Measurements from ENCODE around the gene TOM1.
A peak's percentile ranks its signal among the peaks of the same experiment; 100 is the strongest.

Gene TOM1

GRCh38 chr22:35299673-35300499, at the start of gene TOM1:
Gene TOM1 (plus strand): TSS chr22:35299894. CDS start chr22:35299929, 35 bp downstream.
- Mint-ChIP-seq H3K36me3 (peaks cover 3% of the 10 kb centered on the region), H3K27me3 (no peaks in the 10 kb centered on the region), H3K27ac (peak within 1 kb of the TSS; percentile 96), H3K4me1 (peaks cover 44% of the 10 kb centered on the region), H3K4me3 (peak within 1 kb of the TSS; percentile 95), H3K9me3 (no peaks in the 10 kb centered on the region)

- Mint-ChIP-seq H3K4me1 (no peaks in the 10 kb centered on the region), H3K27ac (no peak overlapping the region), H3K4me3 (no peak overlapping the region), H3K9me3 (no peaks in the 10 kb centered on the region), H3K27me3 (peaks cover 2% of the 10 kb centered on the region), H3K36me3 (no peaks in the 10 kb centered on the region)
Measured at GRCh38 chr22:35250156-35250555, 49.5 kb upstream of the TOM1 start.

- Mint-ChIP-seq H3K4me3 (no peak overlapping the region), H3K27me3 (peaks cover 2% of the 10 kb centered on the region), H3K27ac (no peak overlapping the region), H3K9me3 (no peaks in the 10 kb centered on the region), H3K36me3 (no peaks in the 10 kb centered on the region), H3K4me1 (peaks cover 17% of the 10 kb centered on the region)
Measured at GRCh38 chr22:35253946-35254345, 45.7 kb upstream of the TOM1 start.

GRCh38 chr22:35257002-35257320, 42.7 kb upstream of the TOM1 start:
- peak overlapping the region; percentile 94 for H3K27ac Mint-ChIP-seq
- H3K4me3 Mint-ChIP-seq, result peak overlapping the region; percentile 89
- peaks cover 37% of the 10 kb centered on the region for H3K4me1 Mint-ChIP-seq
- no peaks in the 10 kb centered on the region for H3K36me3 Mint-ChIP-seq
- H3K27me3 Mint-ChIP-seq, result no peaks in the 10 kb centered on the region
- no peaks in the 10 kb centered on the region for H3K9me3 Mint-ChIP-seq

- Mint-ChIP-seq H3K4me1 (peaks cover 37% of the 10 kb centered on the region), H3K4me3 (peak within 1 kb of the TSS; percentile 92), H3K36me3 (no peaks in the 10 kb centered on the region), H3K9me3 (no peaks in the 10 kb centered on the region), H3K27ac (peak within 1 kb of the TSS; percentile 94), H3K27me3 (no peaks in the 10 kb centered on the region)
Measured at GRCh38 chr22:35257321-35258190, 42.1 kb upstream of the TOM1 start, which contains the start of gene HMGXB4. Gene HMGXB4 (plus strand): TSS chr22:35257493. CDS start chr22:35262391, 4,898 bp downstream.

GRCh38 chr22:35258191-35258988, 41.3 kb upstream of the TOM1 start:
- Mint-ChIP-seq H3K27me3 (no peaks in the 10 kb centered on the region), H3K27ac (peak overlapping the region; percentile 89), H3K9me3 (no peaks in the 10 kb centered on the region), H3K4me3 (peak overlapping the region; percentile 92), H3K36me3 (peaks cover 2% of the 10 kb centered on the region), H3K4me1 (peaks cover 37% of the 10 kb centered on the region)

- H3K9me3 Mint-ChIP-seq, result no peaks in the 10 kb centered on the region
- peaks cover 22% of the 10 kb centered on the region for H3K36me3 Mint-ChIP-seq
- H3K27ac Mint-ChIP-seq, result peak overlapping the region; percentile 24
- H3K4me1 Mint-ChIP-seq, result peaks cover 22% of the 10 kb centered on the region
- no peak overlapping the region for H3K4me3 Mint-ChIP-seq
- no peaks in the 10 kb centered on the region for H3K27me3 Mint-ChIP-seq
Measured at GRCh38 chr22:35264986-35265385, 34.7 kb upstream of the TOM1 start.

GRCh38 chr22:35266277-35266676, 33.4 kb upstream of the TOM1 start:
- Mint-ChIP-seq H3K27me3 (no peaks in the 10 kb centered on the region), H3K4me3 (no peak overlapping the region), H3K36me3 (peaks cover 22% of the 10 kb centered on the region), H3K27ac (no peak overlapping the region), H3K9me3 (no peaks in the 10 kb centered on the region), H3K4me1 (peaks cover 16% of the 10 kb centered on the region)

GRCh38 chr22:35269630-35270029, 30.1 kb upstream of the TOM1 start:
- Mint-ChIP-seq H3K9me3 (no peaks in the 10 kb centered on the region), H3K27ac (peak overlapping the region; percentile 61), H3K27me3 (no peaks in the 10 kb centered on the region), H3K4me3 (no peak overlapping the region), H3K4me1 (peaks cover 38% of the 10 kb centered on the region), H3K36me3 (peaks cover 22% of the 10 kb centered on the region)

- H3K4me3 Mint-ChIP-seq, result peak overlapping the region; percentile 68
- H3K36me3 Mint-ChIP-seq, result peaks cover 12% of the 10 kb centered on the region
- no peaks in the 10 kb centered on the region for H3K27me3 Mint-ChIP-seq
- H3K4me1 Mint-ChIP-seq, result peaks cover 30% of the 10 kb centered on the region
- H3K27ac Mint-ChIP-seq, result peak overlapping the region; percentile 56
- no peaks in the 10 kb centered on the region for H3K9me3 Mint-ChIP-seq
Measured at GRCh38 chr22:35274154-35274871, 25.4 kb upstream of the TOM1 start.

GRCh38 chr22:35275580-35275979, 24.1 kb upstream of the TOM1 start:
- no peaks in the 10 kb centered on the region for H3K27me3 Mint-ChIP-seq
- no peak overlapping the region for H3K27ac Mint-ChIP-seq
- no peak overlapping the region for H3K4me3 Mint-ChIP-seq
- peaks cover 16% of the 10 kb centered on the region for H3K36me3 Mint-ChIP-seq
- no peaks in the 10 kb centered on the region for H3K9me3 Mint-ChIP-seq
- H3K4me1 Mint-ChIP-seq, result peaks cover 39% of the 10 kb centered on the region

GRCh38 chr22:35276019-35276418, 23.7 kb upstream of the TOM1 start:
- peaks cover 16% of the 10 kb centered on the region for H3K36me3 Mint-ChIP-seq
- no peaks in the 10 kb centered on the region for H3K9me3 Mint-ChIP-seq
- no peak overlapping the region for H3K27ac Mint-ChIP-seq
- H3K4me1 Mint-ChIP-seq, result peaks cover 41% of the 10 kb centered on the region
- no peaks in the 10 kb centered on the region for H3K27me3 Mint-ChIP-seq
- H3K4me3 Mint-ChIP-seq, result no peak overlapping the region

GRCh38 chr22:35288116-35288515, 11.6 kb upstream of the TOM1 start:
- Mint-ChIP-seq H3K4me1 (peaks cover 6% of the 10 kb centered on the region), H3K27me3 (no peaks in the 10 kb centered on the region), H3K9me3 (no peaks in the 10 kb centered on the region), H3K4me3 (no peak overlapping the region), H3K27ac (no peak overlapping the region), H3K36me3 (peaks cover 9% of the 10 kb centered on the region)

GRCh38 chr22:35292786-35293185, 6.9 kb upstream of the TOM1 start:
- Mint-ChIP-seq H3K4me1 (no peaks in the 10 kb centered on the region), H3K27me3 (no peaks in the 10 kb centered on the region), H3K9me3 (no peaks in the 10 kb centered on the region), H3K27ac (no peak overlapping the region), H3K4me3 (no peak overlapping the region), H3K36me3 (peaks cover 8% of the 10 kb centered on the region)

GRCh38 chr22:35296051-35296450, 3.6 kb upstream of the TOM1 start:
- Mint-ChIP-seq H3K27ac (no peak overlapping the region), H3K4me1 (peaks cover 17% of the 10 kb centered on the region), H3K27me3 (no peaks in the 10 kb centered on the region), H3K36me3 (peaks cover 6% of the 10 kb centered on the region), H3K9me3 (no peaks in the 10 kb centered on the region), H3K4me3 (no peak overlapping the region)
